Hepatocyte (in vitro differentiated cells): ENCODE data around the gene GMDS.

Experiments used
- EZH2 ChIP-seq: fragments of 200-600 bp; sonication (generic); IDR thresholded peaks from 2 replicates; pipeline ENCODE4 v1.6.1; 2016; ENCODE audit warnings: antibody characterized with exemption, mild to moderate bottlenecking, borderline replicate concordance
- EZH2phosphoT487 ChIP-seq: fragments of 200-600 bp; sonication (generic); IDR thresholded peaks from one replicate; pipeline ENCODE4 v1.6.1; 2018; ENCODE audit warnings: antibody characterized with exemption, mild to moderate bottlenecking, low read depth, moderate library complexity; ENCODE audit not compliant: unreplicated experiment, severe bottlenecking
- TF ChIP-seq, protein P1 (sequence below): fragments of 200-600 bp; sonication (generic); IDR thresholded peaks from 2 replicates; pipeline ENCODE4 v1.5.1; 2016; ENCODE audit warnings: antibody characterized with exemption, mild to moderate bottlenecking; ENCODE audit not compliant: poor library complexity

GRCh38 chr6:2141644-2142290 lies 103.6 kb downstream of the GMDS start:
- no peak for TF ChIP-seq EZH2phosphoT487
- TF ChIP-seq, protein P1, sequence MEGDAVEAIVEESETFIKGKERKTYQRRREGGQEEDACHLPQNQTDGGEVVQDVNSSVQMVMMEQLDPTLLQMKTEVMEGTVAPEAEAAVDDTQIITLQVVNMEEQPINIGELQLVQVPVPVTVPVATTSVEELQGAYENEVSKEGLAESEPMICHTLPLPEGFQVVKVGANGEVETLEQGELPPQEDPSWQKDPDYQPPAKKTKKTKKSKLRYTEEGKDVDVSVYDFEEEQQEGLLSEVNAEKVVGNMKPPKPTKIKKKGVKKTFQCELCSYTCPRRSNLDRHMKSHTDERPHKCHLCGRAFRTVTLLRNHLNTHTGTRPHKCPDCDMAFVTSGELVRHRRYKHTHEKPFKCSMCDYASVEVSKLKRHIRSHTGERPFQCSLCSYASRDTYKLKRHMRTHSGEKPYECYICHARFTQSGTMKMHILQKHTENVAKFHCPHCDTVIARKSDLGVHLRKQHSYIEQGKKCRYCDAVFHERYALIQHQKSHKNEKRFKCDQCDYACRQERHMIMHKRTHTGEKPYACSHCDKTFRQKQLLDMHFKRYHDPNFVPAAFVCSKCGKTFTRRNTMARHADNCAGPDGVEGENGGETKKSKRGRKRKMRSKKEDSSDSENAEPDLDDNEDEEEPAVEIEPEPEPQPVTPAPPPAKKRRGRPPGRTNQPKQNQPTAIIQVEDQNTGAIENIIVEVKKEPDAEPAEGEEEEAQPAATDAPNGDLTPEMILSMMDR: no peak
- TF ChIP-seq EZH2: no peak
